GM12801 (cell line): Measurements from ENCODE around the gene PDE7B.

ENCODE experiments used
- TF ChIP-seq, protein P1 (sequence below): IDR thresholded peaks from one replicate; pipeline ENCODE4 v1.5.1; 2011; ENCODE audit warnings: control low read depth; ENCODE audit not compliant: insufficient read length; ENCODE audit errors: extremely low read depth

PDE7B gene

DNA sequence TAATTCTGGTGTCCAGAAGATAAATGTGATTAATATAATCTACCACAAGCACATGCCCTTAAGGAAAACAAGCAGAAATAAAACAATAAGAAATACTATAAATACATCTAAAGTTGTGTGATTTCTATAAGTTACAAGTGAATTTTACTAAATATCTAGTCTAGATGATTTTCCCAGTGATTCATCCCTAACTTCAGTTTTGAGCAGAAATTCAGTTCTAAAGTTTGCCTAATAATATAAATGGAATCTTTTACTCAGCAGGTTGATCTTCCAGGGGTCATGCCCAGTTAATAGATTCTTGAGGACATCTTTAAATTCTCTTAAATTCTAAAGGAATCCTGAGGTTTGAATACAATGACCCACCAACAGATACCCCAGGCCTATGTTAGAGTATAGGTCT is 37.3 kb downstream of the PDE7B start:
- TF ChIP-seq, protein P1, sequence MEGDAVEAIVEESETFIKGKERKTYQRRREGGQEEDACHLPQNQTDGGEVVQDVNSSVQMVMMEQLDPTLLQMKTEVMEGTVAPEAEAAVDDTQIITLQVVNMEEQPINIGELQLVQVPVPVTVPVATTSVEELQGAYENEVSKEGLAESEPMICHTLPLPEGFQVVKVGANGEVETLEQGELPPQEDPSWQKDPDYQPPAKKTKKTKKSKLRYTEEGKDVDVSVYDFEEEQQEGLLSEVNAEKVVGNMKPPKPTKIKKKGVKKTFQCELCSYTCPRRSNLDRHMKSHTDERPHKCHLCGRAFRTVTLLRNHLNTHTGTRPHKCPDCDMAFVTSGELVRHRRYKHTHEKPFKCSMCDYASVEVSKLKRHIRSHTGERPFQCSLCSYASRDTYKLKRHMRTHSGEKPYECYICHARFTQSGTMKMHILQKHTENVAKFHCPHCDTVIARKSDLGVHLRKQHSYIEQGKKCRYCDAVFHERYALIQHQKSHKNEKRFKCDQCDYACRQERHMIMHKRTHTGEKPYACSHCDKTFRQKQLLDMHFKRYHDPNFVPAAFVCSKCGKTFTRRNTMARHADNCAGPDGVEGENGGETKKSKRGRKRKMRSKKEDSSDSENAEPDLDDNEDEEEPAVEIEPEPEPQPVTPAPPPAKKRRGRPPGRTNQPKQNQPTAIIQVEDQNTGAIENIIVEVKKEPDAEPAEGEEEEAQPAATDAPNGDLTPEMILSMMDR = no peak

DNA sequence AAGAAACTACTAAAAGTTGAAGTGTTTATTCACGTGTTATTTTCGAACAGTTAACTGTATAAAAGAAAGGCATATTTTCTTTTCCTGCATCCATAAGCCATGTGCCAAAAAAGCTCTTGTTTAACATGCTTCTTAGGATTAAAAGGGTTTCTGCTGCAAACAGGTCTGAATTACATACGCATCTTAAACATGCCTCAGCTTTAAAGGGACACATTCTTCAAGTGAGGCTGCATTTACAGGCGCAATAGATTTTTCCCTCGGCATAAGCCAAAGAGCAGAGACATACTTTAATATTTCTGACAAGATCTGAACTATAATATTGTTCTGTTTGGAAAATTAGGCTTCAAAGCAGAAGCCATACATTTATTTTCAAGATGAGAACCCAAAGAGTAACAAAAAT is 39.4 kb downstream of the PDE7B start:
- TF ChIP-seq, protein P1 = no peak

DNA sequence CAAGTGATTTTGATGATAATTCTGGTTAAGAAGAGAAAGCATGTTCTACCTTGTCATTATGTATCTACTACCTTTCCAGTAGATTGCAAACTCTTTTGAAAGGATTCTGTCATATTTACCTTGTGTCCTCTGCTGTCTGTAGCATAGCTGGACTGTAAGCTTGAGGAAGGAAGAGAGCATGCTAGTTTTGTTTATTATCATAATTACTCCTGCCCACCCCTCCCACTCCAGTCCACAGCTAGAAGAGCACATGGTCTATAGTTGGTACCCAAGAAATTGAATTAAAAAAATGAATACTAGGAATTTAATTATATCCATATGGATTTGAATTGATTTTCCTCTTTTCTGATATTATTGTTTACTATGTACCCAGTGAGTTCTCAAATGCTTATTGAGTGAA is 40.2 kb downstream of the PDE7B start:
- TF ChIP-seq, protein P1 = no peak

DNA sequence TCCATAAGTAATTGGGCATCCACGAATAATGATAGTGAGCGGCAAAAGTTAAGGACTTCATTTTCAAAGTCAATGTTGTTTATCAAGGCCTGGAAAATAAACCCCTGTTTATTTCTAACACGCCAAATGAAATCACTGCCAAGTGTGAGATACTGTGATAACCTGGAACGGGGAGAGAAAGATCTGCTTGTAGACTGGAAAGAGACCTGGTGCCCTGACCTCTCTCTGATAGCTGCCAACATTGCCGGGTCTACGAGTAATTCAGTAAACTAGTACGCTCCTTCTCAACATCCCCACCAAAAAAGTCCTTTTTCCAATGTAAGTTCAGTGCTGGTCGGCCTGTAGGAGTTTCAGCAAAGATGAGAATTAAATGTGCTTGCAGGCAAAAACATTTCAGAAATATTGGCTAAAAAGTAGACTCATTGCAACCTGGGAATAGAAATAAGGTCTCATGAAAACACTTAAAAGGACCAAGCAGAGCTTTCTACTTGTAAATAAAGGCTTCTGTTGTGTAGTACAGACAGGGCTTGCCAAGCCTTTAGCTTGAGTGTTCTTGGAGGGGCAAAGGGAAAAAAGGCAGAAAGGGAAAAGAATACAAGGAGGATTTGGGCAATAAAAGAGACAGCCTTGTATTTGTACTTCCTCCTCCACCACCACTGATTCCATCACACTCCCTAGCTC is 43.9 kb downstream of the PDE7B start:
- TF ChIP-seq, protein P1 = no peak

DNA sequence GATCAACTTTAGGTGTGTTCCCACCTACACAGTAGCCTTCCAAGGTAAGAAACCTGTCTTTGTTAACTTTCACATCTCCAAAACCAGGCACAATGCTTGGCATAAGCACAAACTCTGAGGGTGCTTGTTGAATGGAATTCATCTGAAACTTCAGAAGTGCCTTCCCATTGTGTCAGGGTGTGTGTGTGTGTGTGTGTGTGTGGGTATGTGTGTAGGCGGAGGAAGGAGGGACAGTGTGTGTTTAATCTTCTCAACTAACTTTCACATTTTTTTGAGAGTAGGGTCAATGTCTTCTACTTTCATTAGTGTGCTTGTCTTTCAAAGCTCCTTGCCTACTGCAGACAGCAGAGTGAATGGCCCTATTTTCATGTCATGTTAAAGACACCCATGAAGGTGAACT is 45.6 kb downstream of the PDE7B start:
- TF ChIP-seq, protein P1 = no peak

DNA sequence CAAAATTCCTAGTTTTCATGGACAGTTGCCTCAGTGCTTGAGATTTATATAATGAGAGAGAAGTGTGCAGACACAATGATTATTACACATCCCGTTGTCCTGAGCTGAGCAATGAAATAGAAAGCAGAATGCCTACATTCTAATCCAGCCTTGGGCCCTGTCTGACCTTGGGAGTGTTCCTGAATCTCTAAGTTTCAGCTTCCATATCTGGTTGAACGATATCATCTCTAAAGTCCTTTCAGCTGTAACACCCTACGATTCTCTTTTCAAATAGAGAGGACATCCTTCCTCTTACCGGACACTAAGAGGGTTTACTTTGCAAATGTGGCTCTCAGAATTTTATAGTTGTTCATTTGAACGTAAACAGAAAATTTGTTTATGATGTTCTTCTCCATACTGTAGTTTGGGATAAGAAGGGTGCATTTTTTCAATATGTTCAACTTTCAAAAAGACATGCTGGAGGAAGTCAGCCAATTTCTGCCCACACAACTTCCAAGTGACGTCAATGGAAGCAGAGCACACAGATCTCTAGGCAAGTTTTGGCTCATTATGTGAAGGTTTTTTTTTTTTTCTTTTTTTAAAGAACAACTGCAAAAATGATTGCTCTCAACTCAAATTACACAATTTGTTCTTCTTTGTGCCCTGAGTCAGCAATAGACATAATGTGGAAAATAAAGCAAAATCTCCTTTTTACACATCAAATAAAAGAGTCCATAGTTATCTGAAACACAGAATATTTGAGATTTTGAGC is 50.4 kb downstream of the PDE7B start:
- TF ChIP-seq, protein P1 = no peak

DNA sequence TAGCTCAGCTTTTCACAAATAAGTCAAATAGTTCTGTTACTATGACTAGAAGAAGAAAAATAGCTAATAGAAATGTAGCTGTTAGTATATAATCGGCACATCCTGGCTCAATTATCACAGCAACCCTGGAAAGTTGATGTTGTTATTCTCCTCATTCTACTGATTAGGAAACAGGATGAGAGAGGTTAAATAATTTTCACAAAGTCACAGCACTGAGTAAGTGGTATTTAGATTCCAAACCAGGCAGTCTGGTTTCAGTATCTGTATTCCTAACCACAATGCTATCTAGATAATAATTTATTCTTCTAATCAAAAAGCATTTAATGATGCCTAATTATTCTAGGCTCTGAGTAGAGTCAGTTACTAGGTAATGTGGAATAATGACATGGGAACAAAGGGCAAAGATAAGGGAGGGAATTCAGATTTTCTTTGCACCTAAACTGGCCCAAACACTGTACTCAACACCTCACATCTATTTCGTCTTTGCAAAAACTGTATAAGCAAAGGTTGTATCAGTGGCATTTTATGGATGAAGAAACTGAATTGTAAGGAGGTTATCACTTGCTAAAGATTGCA is 51.3 kb downstream of the PDE7B start:
- TF ChIP-seq, protein P1 = no peak
